ENCODE results near the gene ZFPM1.
A peak's percentile ranks its signal among the peaks of the same experiment; 100 is the strongest.

Gene ZFPM1

GRCh38 chr16:88549671-88550245 is 96.7 kb downstream of the ZFPM1 start:
- no peak for DNase-seq

GRCh38 chr16:88550246-88550661 is 97.2 kb downstream of the ZFPM1 start:
- peak; percentile 26 for DNase-seq

- DNase-seq: no peak
These were observed 99.1 kb downstream of the ZFPM1 start for GRCh38 chr16:88552166-88552565.

GRCh38 chr16:88552815-88553214 is 99.7 kb downstream of the ZFPM1 start:
- DNase-seq: no peak

- no peak for DNase-seq
These were observed 100.7 kb downstream of the ZFPM1 start for GRCh38 chr16:88553739-88554138.

GRCh38 chr16:88554711-88555264 is 101.7 kb downstream of the ZFPM1 start:
- DNase-seq: no peak

GRCh38 chr16:88556294-88556988 is 103.4 kb downstream of the ZFPM1 start:
- no peak for DNase-seq

GRCh38 chr16:88558457-88559442 is 105.7 kb downstream of the ZFPM1 start:
- DNase-seq: no peak

- DNase-seq: no peak
These were observed 107.8 kb downstream of the ZFPM1 start for GRCh38 chr16:88560714-88561484.

GRCh38 chr16:88561485-88562359 is 108.6 kb downstream of the ZFPM1 start:
- DNase-seq: peak; percentile 31

GRCh38 chr16:88566158-88566557 is 113.1 kb downstream of the ZFPM1 start:
- no peak for DNase-seq

GRCh38 chr16:88568710-88569613 is 115.9 kb downstream of the ZFPM1 start:
- DNase-seq: no peak

GRCh38 chr16:88569614-88569984 is 116.5 kb downstream of the ZFPM1 start:
- DNase-seq: no peak

GRCh38 chr16:88569985-88570690 is 117.1 kb downstream of the ZFPM1 start, which contains the start of gene ZC3H18:
TSS of gene ZC3H18 (plus strand) at chr16:88570403. CDS start at chr16:88577124, 6,721 bp downstream.
- peak; percentile 97 for DNase-seq

GRCh38 chr16:88570691-88571092 is 117.6 kb downstream of the ZFPM1 start:
- DNase-seq: no peak

GRCh38 chr16:88575251-88575650 is 122.2 kb downstream of the ZFPM1 start:
- no peak for DNase-seq

GRCh38 chr16:88576307-88576706 is 123.2 kb downstream of the ZFPM1 start:
- no peak for DNase-seq

GRCh38 chr16:88577166-88577565 is 124.1 kb downstream of the ZFPM1 start:
- DNase-seq: no peak

Measured in activated effector memory CD4-positive, alpha-beta T cell treated with Interleukin-2 at 50 U/mL for 16 hours (primary cell).